GM19455 (cell line): ENCODE data around the gene FER1L5.

Experiments used
- ATAC-seq: cut with Tn5 transposase; IDR thresholded peaks from one replicate; pipeline ENCODE4 v1.9.1; 2021; ENCODE audit not compliant: unreplicated experiment

Gene FER1L5

GRCh38 chr2:96694816-96695455 lies 52.4 kb downstream of the FER1L5 start:
- ATAC-seq = no peak

DNA sequence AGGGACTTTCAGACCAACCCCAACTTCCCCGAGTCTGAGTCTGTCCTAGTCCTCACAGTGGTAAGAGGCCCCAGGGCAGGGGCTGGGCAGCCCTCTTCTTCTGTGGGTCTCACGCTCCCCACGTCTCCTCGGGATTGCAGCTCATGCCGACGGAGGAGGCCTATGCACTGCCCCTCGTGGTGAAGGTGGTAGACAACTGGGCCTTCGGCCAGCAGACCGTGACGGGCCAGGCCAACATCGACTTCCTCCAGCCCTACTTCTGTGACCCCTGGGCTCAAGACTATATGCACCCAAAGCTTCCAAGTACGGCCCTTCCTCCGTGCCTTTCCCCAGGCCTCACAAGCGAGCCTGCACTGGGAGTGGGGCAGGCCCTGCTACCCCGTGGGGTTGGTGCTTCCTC lies 53.0 kb downstream of the FER1L5 start:
- ATAC-seq = no peak

- no peak for ATAC-seq
Observed at GRCh38 chr2:96697476-96697875, 54.9 kb downstream of the FER1L5 start.

DNA sequence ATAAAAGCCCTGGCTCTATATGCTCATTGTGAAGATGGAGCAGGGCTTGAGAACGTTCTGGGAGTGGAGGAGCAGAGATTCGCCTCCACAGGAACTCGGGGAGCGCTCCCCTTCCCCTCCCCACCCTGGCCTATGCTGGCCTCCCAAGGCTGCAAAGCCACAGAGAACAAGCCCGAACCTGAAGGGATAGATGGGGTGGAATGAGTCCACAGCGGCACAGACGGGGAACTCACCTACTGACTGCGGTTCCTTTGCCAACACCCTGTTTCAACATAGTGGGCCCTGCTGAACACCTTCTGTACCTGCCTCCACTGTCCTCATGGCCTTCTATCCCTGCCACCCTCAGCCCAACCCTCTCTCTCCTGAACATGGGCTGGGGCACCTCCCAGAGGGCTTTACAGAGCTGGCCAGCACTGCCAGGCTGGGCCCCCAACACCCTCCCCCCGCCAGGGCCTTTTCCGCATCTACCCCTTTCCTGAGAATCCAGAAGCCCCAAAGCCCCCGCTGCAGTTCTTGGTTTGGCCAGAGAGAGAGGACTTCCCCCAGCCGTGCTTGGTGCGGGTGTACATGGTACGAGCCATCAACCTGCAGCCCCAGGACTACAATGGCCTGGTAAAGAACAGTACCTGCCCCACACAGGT lies 55.8 kb downstream of the FER1L5 start:
- ATAC-seq = no peak

DNA sequence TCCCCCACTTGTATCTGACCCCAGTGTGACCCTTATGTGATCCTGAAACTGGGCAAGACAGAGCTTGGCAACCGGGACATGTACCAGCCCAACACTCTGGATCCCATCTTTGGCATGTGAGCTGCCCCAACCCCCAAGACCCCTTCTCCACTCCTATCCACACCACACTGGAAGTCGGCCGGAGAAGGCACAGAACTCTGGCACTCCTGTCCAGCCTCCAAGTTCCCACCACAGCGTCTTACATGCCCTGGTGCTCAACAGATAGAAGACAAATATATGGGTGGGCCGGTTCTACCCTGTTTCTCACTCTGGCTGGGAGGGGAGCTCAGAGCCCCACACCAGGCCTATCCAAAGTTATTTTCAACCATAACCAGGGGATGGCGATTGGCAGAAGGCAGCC lies 56.5 kb downstream of the FER1L5 start:
- no peak for ATAC-seq

DNA sequence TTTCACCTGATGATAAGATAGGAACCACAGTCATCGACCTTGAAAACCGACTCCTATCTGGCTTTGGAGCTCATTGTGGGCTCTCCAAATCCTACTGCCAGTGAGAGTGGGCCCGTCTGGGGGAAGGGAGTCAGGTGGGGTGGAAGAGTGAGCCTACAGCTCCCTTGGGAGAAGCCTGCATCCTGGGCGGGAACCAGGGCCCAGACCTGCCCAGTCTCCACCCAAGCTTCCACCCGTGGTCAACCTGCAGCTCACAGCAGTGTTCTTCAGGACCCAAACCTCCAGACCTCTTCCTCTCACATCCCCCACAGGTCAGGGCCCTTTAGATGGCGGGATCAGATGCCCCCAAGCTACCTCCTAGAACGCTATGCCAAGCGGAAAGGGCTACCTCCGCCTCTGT lies 57.1 kb downstream of the FER1L5 start:
- ATAC-seq = no peak

DNA sequence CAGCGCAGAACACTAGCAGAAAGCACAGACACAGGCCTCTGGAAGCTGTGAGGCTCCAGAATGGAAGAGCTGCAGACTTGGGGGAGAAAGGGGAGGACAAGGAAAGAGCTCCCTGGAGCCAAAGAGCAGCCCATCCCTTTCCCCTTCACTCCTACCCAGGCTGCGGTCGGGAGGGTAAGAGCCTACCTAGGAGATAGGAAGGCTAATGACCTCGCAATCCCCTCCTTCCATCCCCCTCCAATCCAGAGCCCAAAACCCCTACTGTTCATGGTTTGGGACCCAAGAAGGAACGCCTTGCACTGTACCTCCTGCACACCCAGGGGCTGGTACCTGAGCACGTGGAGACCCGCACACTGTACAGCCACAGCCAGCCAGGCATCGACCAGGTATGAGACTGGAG lies 57.5 kb downstream of the FER1L5 start:
- no peak for ATAC-seq

GRCh38 chr2:96701636-96702035 lies 59.1 kb downstream of the FER1L5 start:
- no peak for ATAC-seq

- no peak for ATAC-seq
Observed at GRCh38 chr2:96702098-96702785, 59.7 kb downstream of the FER1L5 start.

DNA sequence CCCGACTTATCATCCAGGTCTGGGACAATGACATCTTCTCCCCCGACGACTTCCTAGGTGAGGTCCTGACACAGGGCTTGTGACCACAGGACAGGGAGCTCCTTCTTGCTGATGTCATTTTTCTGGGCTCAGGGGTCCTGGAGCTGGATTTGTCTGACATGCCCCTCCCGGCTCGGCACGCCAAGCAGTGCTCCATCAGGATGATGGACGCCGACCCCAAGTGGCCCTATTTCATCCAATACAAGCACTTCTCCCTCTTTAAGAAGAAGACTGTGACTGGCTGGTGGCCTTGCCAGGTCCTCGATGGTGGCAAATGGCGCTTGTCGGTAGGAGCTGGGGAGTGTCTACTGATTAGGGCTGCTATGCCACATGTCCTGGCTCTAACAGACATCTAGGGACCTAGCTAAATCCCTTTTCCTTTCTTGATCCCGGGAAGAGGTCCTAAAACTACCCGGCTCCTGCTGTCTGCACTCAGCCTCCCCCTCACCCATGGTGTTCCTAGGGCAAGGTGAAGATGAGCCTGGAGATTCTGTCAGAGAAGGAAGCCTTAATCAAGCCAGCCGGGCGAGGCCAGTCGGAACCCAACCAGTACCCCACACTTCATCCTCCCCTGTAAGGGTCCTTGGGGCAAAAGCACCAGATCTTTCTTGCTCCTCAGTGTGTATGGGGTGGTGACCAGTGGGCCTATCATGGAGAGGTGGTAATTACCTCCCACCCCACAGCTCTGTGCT lies 60.6 kb downstream of the FER1L5 start:
- ATAC-seq = no peak

GRCh38 chr2:96710985-96711384 lies 68.4 kb downstream of the FER1L5 start:
- no peak for ATAC-seq

GRCh38 chr2:96715658-96716057 lies 73.1 kb downstream of the FER1L5 start:
- ATAC-seq = no peak

DNA sequence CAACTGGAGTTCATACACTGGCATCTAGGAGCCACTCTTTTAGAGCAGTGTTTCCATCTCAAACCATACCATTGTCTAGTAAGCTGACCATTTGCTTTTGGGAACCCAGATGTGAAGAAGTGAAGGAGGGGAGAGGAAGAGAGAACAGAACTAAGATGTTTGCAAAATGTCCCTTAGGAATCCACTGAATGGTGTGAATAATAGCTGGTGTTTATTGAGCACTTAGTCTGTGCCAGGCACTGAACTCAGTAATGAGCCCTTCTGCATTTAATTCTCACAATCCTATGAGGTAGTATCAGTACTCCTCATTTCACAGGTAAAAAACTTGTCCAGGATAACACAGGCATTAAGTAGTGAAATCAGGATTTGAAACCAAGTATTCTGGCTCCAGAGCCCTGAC lies 73.8 kb downstream of the FER1L5 start:
- no peak for ATAC-seq

DNA sequence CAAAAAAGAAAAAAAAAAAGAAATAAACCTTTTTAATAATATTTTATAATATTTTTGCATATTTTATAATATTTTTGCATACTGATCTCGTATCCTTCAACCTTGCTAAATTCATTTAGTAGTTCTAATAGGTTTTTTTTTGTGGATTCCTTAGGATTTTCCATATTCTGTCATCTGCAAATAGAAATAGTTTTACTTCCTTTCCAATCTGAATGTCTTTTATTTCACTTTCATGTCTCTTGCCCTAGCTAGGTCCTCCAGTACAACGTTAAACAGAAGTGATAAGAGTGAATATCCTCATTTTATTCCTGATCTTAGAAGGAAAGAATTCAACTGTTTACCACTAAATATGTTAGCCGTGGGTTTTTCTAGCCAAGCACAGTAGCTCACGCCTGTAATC lies 83.6 kb downstream of the FER1L5 start:
- ATAC-seq = no peak

GRCh38 chr2:96727431-96727830 lies 84.9 kb downstream of the FER1L5 start:
- no peak for ATAC-seq

DNA sequence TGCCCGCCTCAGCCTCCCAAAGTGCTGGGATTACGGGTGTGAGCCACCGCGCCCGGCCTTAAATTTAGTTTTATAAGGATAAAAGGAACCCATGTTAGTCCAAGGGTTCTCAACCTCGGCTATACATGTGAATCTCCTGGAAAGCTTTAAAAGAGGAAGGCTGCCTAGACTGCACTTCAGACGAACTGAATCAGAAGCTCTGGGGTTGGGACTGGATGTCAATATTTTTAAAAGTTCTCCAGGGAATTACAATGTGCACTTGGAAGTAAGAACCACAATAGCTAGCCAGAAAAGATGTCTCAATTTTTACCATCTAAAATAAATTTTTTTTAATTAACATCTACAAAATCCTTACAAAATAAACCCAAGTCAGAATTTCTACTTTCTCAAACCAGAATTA lies 87.2 kb downstream of the FER1L5 start:
- no peak for ATAC-seq

DNA sequence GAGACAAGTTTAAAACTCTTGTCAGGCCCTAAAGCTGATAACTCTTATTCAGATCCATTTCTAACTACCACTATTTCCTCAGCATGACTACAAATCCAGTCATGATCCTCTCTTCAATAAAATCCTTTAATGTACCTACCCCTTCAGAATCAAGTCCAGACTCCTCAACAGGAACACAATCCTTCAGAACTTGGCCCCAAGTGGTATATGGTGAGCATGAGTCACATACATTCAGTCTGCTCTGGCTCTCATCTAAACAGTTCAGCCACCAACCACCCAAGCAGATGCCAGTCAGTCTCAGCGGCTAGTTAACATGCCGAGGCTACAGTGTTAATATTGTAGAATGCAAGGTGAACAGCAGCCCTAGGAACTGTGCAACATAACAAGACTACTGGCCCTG lies 87.6 kb downstream of the FER1L5 start:
- no peak for ATAC-seq

- ATAC-seq = no peak
Observed at GRCh38 chr2:96733931-96734330, 91.4 kb downstream of the FER1L5 start.

DNA sequence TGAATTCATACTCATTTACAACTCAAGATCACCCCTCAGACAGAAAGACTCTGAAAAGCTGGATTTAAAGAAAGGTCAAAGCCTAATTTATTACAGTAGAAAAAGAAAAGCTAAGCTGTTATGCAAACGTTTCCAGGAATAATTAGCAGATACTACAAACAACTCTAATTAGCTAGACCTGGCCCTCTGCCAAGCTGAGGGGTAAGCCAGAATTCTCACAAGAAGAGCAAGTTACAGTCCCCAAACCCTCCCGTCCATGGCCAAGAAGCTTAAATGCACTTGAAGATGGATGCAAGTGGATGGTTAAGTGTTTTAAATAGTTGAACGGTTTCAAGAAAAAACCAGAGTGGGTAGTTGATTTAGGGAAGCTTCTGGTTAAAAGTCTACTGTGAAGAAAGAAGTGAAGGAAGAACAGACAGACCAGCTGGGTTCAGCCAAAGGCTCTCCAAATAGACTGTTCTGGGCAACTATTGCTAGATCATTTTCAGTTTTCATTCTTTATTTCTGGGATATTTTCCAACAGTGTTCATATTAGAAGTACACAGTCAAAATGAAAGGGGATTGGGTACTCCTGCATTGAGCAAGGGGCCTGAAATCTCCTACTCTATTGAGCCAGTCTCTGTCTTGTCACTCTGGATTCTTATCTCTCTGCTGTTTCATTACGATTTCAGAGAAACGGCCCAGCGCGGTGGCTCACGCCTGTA lies 92.5 kb downstream of the FER1L5 start:
- no peak for ATAC-seq

DNA sequence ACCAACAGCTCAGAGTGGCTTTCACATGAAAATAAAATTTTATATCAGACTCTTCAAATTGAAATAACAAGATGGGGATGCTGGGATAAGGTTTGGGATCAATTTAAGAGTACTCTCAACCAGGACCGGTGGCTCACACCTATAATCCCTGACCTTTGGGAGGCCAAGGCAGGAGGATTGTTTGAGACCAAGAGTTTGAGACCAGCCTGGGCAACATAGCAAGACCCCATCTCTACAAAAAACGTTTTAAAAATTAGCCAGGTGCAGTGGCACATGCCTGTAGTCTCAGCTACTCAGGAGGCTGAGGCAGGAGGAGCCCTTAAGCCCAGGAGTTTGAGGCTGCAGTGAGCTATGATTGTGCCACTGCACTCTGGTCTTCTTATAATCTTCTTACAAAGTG lies 94.7 kb downstream of the FER1L5 start:
- no peak for ATAC-seq

DNA sequence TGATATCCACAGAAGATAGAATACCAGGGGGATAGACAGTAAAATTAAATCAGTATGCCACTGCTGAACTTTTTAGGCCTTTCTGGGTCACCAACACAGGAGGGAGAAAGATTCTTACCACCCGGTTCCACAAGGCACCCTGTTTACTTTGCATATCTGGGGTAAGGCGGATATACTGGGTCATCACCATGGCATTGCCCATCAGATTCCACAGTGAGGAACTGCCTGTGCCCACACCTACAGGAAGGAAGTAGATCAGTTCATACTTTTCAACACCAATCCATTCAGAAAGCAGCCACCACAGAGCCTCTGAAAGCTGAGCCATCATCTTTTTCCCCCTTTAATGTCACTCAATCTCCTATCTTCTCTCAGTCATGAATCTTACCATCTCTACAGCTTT lies 95.3 kb downstream of the FER1L5 start:
- no peak for ATAC-seq
